NCI-H1105 treated with DMSO at 0.1 percent for 48 hours (cell line): ENCODE results near the gene FLT3.
"Not testable (repeated sequence)": the region's sequence is repeated elsewhere in the genome, so short reads cannot be mapped to it uniquely, and the experiment has no call there.

ENCODE experiments used
- DNase-seq: peaks from one replicate; lab custom pipeline; 2025; lab: John Stamatoyannopoulos, UW

Gene FLT3

DNA sequence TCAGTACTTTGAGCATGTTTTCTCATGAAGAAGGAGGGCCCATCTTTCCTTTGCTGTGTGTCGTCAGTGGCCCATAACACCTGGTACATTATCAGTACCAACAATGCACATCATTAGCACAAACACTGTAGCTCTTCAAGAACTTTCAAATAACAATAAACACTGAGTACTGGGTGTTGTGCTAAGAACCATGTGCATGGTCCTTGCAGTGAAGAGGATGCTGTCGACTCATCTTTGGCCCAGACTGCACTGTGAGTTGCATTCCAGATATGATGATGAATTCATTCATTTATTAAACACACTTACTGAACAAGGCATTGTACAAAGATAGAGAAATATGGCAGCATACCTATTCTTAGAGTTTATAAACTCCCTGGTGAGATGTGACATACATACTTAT lies 55.8 kb downstream of the FLT3 start:
- no peak for DNase-seq

DNA sequence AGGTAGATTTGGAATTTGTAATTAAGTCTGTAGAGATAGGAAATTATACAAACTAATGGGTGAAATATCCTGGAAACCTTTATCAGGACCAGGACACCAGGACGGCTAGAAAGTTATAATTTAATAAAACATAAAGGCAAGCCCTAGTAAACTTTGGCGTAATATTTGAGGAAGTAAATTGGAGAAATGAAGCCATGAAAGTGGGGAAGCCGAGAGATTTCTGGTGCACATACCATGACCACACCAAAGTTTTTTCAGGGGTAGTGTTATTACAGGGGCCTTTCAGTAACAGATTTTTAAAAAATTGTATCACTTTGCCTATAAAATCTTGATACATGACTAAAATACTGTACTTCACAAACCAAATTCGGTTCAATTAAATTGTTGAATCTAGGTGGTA lies 57.2 kb downstream of the FLT3 start:
- no peak for DNase-seq

DNA sequence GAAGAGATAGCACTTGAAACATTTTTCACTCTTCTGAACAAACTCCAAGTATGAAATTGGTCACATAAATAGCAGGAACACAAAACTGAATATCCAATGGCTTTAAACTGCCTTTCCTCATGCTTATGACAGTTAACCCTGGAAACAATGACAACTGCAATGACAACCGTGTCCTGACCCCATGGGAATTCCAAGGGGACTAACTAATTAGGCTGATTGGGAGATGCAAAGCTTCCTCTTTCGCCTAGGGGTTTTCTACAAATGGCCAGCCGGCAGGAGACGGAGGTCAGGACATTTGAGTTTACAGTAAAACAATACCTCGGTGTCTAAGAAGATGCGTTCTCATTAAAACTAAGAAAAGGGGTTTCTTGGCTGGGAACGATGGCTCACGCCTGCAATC lies 58.9 kb downstream of the FLT3 start:
- DNase-seq: no peak

DNA sequence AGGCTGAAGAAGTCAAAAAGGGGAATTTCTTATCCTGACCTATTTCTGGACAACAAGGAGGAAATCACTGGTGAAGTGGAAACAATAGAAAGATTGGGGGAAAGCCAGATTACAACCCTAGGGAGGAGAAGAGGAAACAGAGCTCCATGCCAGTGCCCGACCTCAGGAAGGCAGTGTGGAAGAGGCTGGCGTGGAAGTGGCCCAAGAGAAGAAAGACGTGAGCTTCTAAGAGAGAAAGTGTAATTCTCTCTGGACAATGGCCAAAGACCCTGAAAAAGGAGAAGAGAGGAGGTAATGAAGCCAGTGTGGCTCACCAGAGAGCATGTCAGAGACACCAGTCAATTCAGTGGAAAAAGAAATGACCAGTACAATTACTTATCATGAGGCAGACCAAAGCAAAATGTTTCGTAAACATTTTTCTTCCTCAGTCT lies 59.3 kb downstream of the FLT3 start:
- no peak for DNase-seq

DNA sequence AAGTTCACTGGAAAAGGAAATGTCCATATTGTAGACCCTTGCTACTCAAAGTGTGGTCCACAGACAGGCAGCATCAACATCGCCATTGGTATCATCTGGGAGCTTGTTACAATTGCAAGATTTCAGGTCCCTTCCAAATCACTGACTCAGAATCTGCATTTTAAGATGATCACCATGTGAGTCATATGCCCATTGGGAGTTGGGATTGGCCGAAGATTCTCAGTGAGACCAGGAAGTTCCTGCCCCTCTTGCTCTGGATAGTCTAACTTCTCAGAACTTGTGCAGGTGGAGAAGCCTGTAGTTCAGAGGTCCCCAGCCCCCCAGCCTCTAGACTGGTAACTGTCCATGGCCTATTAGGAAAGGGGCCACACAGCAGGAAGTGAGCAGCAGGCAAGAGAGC lies 63.0 kb downstream of the FLT3 start:
- no peak for DNase-seq

DNA sequence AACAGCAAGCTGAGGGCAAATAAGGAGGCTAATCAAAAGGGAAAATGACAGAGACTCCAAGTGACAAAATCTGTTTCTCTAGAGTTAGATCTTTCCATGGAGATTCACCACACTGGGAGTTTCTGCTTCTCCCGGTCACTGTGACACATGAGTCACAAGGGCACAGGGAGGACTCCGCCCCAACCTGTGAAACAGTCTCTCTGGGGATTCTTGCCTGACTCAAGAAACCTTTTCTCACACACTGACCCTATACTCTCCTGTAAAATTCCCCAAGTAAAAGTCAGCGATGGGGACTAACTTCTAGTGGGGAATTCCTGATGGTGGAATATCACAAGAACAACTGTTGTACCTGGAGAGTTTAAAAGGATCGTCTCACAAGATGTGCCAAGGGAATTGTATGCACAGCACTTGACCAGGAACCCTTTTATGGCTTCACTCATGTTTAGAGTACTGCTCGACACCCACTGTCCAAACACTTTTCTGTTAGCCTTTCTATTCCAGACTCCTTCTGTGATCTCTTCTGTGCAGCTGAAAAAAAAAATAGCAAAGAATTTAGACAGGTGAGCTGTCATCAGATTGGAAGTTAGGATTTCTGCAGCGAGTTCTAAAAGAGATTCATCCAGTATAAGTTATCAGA lies 65.1 kb downstream of the FLT3 start:
- no peak for DNase-seq

DNA sequence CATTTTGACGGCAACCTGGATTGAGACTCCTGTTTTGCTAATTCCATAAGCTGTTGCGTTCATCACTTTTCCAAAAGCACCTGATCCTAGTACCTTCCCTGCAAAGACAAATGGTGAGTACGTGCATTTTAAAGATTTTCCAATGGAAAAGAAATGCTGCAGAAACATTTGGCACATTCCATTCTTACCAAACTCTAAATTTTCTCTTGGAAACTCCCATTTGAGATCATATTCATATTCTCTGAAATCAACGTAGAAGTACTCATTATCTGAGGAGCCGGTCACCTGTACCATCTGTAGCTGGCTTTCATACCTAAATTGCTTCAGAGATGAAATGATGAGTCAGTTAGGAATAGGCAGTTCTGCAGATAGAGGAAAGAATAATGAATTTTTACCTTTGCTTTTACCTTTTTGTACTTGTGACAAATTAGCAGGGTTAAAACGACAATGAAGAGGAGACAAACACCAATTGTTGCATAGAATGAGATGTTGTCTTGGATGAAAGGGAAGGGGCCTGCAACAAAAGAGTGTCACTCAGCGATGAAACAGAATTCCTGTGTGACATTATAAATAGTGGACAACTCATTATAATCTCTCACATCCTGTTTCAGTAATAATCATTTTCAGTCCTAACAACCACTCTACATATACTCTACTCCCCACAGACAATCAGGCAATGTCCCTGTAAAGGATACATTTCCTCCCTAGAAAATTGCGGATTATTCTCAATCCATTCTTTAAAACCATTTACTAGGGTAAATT lies 66.3 kb downstream of the FLT3 start:
- DNase-seq: no peak

DNA sequence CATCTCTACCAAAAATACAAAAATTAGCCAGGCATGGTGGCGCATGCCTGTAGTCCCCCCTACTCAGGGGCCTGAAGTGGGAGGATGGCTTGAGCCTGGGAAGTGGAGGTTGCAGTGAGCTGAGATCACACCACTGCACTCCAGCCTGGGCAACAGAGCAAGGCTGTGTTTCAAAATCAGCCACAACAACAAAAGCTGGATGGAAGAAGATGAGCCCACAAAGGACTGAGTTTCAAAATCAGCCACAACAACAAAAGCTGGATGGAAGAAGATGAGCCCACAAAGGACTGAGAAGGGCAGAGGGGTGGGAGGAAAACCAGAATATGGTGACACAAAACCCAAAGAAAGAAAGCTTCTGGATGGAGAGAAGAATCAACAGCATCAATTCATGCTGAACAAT lies 67.9 kb downstream of the FLT3 start:
- DNase-seq: not testable (repeated sequence)

DNA sequence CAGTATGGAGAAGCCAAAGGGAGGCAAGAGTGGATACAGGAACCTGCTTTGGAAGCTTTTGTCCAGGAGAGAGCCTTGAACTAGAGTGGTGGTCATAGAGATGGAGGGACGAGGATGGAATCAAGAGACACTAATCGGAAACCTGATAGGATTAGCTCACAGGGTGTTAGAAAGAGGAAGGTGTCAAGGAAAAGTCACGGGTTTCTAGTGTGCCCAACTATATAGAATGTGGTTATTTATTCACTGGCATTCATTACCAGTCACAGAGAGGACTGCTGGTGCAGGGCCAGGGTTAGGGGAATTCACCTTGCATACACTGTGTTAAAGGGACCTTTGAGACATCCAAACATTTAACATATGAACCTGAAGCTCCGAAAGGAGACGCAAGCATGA lies 68.5 kb downstream of the FLT3 start:
- no peak for DNase-seq

DNA sequence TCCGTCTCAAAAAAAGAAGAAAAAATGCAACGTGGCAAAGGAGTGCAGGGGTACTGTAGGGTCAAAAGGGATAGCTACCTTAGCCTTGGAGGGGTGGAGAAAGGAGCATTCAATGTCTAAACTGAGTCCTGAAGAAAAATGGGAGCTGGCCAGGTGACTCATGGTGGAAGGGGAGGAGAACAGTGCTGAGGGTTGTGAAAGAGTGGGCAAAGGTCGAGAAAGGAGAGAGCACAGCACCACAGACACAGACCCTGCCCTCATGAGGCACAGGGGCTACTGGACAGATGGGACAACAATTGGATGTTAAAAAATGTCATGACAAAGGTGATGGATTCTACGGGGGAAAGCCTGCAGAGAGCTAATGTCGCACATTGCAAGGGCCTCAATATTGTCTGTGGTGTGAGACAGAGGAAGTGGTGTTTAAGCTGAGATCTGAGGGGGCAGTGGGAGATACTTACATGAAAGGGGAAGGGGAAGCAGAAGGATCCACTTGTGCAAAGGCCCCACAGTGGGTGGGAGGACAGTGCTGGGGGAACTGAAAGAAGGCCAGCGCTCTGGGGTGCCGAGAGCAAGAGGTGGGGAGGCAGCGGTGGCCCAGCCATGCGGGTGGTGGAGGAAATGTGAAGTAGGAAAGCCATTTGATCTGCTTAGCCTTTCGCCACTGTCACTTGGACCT lies 69.0 kb downstream of the FLT3 start:
- DNase-seq: no peak

DNA sequence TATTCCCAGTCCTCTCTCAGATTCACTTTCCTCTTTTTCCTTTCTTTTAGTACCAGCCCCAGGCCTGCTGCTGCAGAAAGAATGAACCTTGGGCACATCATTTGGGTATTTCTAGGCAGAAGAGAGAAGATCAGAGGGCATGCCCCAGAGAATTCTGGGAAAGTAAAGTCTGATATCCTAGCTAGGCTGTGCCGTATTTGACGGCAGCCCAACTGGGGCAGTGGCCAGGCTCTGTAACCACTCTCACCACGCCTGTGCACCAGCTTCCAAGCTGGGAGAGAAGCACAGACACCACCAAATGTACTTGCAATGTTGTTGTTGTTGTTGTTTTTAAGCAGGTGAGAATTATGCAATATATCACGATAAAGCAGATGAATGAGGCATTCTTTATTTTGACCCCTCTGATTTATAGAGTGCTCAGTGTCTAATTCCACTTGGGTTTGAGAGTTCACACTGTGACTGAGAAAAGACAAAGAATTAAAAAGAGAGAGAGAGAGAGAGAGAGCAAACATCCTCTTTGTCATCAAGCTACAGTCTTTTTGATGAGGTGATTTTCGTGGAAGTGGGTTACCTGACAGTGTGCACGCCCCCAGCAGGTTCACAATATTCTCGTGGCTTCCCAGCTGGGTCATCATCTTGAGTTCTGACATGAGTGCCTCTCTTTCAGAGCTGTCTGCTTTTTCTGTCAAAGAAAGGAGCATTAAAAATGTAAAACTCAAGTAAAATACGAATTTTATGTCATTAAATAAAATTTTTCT lies 72.6 kb downstream of the FLT3 start:
- DNase-seq: no peak

DNA sequence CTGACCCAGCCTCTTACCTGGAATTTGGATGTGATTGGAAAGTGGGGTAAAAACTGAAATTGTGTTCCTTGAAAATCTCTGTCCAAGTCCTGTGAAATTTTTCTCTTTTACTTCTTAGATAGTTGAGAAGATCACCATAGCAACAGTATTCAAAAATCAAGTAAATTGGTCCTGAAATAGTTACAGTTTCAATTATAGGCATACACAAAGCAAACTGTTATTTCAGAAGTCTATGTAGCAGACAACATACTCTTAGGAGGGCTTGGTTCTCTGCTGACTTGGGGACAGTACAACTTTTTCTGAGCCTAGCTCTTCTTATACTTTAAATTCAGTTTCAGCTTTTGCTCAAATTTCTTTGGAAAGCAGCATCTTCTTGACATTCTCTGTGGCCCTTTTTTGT lies 73.3 kb downstream of the FLT3 start:
- DNase-seq: no peak

DNA sequence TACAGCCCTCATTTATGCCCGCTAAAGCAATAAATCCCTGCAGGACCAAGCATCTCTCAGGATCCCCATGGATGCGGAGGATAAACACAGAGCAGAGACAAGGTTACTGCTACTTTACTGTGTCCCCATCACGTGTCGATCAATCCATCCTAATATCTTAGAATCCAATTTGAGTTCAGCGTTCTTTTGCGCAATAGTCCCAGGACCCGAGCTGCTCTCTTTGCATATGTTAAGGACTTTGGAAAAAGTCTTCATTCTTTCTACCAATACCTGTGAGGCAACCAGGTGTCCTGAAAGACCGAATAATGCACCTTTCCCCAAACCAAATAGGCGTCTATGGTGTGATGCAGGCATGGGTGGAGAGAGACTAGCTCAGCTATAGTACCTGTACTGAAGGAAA lies 73.9 kb downstream of the FLT3 start:
- no peak for DNase-seq

DNA sequence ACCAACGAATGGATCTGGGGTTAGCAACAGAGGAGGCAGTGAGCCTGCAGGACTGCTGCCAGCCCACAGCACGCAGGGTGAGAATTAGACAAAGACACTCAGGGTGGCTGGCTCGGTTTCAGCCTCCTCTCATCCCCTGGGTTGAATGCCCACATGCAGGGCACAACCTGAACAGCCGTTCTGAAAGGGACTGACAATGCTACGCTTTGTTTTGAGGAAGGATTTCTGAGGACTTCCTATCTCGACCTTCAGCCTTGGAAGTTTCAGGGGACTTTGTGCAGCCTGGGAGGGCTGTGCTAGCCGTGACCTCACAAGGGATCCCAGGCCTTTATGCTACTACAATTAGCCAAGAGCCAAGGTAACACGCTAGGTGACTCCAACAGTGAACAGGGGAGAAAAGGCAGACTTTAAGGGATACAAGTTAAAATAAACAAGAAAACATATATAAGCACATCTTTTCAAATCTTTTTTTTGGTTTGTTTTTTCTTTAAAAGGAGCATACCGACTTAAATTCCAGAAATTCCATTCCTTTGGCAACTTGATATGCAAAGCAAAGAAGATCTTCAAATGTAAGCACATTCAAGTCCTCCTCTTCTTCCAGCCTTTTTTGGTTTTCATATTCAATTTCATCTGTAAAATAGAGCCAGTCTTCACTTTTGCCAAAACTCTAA lies 77.4 kb downstream of the FLT3 start:
- no peak for DNase-seq

DNA sequence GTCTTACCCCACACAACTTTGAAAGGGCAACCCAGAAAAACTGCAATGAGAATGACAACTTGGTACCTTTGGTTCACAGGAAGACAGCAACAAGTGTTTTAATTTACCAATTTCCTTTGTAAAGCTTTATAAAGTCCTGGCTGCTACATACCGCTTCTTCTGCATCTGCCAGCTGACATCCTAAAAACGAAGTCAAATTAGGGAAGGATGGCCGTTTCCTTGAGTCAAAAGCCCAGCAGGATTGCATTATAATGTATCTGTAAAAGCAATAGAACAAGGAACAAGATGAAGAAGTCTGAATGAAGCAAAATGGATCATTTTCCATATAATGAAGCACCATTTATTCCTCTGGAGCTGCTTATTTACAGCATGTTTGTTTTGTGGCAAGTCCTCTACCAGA lies 86.1 kb downstream of the FLT3 start:
- DNase-seq: no peak

DNA sequence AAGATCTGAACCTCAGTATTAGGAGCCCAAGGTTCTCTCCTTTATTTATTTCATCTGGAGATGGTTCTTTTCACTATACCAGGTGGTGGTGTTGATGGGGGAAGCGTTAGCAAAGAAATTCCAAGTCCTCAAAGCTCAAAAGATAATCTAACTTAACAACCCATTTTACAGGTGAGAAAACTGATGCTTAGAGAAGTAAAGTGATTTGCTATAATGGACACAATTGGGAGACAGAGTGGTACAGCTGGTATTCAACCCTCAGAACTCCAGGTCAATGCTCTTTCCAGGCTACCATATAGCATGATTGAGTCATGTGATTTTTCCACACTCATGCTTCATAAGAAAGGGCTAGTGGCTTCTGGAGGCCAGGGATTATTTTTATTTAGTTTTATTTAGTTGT lies 86.9 kb downstream of the FLT3 start:
- no peak for DNase-seq

DNA sequence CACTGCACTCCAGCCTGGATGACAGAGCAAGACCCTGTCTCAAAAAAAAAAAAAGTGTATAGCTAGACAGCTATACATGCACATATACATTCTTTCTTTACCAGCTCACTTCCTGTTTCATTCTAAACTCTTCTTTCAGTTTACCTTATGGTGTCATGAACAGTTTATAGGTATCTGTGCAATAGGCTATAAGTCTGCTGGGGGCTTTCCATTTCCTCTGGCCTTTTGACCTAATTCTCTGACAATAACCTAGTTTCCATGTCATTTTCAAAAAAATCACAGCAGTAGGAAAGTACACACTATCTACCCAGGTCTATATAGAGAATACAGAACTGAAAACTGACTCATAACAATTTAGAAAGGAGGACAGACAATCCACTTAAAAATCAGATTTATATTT lies 87.5 kb downstream of the FLT3 start:
- no peak for DNase-seq

DNA sequence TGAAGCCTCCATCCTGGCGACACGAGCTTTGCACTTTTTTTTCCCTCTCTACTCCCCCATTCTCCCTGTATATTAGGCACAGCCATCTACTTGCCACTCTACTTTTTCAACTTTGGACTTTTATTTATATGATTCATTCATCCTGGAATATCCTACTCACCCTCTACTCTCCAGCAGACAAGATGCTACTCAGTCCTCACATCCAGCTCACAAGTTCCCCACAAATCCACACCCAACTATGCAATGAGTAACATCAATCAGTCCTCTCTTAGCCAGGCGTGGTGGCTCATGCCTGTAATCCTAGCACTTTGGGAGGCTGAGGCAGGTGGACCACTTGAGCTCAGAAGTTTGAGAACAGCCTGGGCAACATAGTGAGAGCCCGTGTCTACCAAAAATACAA lies 88.0 kb downstream of the FLT3 start:
- no peak for DNase-seq

DNA sequence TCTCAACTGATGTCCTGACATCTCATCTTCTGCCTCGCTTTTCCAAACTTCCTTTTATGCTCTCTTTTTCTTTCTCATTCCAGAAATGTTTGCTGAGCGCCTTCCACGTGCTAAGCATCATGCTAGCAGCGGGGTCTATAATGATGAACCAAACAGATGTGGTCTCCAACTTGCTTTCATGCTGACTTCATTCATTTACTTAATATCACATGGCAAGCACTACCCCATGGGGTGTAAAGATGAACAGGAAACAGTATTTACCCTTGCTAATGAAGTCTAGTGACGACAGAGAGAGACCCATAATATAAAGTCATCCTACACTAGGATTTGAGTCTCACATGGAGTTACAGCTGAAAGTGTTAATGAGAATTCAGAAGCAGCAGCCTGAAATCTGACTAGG lies 90.3 kb downstream of the FLT3 start:
- no peak for DNase-seq

DNA sequence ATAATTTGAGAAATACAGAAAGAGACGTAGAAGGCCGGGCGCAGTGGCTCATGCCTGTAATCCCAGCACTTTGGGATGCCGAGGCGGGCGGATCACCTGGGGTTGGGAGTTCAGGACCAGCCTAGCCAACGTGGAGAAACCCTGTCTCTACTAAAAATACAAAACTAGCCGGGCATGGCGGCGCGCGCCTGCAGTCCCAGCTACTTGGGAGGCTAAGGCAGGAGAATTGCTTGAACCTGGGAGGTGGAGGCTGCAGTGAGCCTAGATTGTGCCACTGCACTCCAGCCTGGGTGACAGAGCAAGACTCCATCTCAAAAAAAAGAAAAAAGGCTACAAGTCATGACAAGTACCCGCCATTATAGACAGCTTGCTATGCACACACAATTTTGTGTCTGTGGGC lies 95.4 kb downstream of the FLT3 start:
- not testable (repeated sequence) for DNase-seq

DNA sequence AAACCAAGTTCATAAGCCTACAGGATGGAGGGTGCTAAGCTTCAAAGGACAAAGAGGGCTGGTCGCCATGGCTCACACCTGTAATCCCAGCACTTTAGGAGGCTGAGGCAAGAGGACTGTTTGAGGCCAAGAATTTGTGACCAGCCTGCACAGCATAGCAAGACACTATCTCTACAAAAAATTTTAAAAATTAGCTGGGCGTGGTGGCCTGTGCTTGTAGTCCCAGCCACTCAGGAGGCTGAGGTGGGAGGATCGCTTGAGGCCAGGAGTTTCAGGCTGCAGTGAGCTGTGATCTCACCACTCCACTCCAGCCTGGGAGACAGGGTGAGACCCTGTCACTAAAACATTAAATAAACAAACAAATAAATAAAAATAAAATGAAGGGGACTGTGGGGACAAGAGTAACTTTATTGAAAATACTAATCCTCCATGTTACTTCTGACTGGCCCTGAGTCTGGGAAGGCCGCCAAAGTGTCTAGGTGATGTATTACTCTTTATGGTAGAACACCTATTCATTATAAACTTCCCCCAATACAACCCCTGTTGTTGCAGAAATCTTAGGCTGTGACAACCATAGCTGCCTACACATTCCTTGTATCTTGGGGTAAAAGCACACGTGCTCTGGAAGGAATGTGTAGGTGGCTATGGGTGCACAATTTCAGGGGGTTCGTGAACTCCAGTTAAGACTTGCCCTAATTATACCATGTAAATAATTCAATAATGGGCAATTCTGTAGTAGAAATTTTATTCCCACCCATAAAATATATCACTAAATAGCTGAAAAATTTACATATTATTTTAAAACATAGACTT lies 97.3 kb downstream of the FLT3 start:
- no peak for DNase-seq
